ENCODE data around the gene KCTD15.

DNA sequence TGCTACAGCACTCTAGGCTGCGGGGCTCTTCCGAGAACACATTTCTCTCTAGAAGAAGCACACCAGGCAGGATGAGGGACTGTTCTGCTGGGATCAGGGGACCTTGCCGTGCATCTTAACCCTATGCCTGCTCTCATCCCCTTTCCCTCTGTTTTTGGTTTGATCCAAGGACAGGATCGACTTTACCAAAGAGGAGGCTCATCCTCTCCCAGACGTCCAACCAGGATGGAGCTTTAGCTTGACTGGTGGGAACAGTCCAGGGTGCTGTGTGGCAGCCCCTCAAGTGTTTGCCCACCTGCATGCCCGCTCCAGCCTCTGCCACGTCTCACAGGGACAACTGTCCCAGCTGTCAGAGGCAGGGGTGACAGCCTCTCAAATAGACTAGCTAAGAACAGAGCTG is 42.3 kb upstream of the KCTD15 start:
- TF ChIP-seq, protein P1, sequence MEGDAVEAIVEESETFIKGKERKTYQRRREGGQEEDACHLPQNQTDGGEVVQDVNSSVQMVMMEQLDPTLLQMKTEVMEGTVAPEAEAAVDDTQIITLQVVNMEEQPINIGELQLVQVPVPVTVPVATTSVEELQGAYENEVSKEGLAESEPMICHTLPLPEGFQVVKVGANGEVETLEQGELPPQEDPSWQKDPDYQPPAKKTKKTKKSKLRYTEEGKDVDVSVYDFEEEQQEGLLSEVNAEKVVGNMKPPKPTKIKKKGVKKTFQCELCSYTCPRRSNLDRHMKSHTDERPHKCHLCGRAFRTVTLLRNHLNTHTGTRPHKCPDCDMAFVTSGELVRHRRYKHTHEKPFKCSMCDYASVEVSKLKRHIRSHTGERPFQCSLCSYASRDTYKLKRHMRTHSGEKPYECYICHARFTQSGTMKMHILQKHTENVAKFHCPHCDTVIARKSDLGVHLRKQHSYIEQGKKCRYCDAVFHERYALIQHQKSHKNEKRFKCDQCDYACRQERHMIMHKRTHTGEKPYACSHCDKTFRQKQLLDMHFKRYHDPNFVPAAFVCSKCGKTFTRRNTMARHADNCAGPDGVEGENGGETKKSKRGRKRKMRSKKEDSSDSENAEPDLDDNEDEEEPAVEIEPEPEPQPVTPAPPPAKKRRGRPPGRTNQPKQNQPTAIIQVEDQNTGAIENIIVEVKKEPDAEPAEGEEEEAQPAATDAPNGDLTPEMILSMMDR (IDR thresholded peaks at IDR 0.05): no peak
- no peak for TF ChIP-seq ZFX (IDR thresholded peaks at IDR 0.05; ENCODE audit: borderline replicate concordance)
